Keratinocyte (primary cell): ENCODE data around the gene CTU1.

Experiments used
- EZH2 ChIP-seq: IDR thresholded peaks from one replicate; pipeline ENCODE4 v1.6.1; 2012; ENCODE audit warnings: inconsistent platforms, mild to moderate bottlenecking, low read length, moderate library complexity
- TF ChIP-seq, protein P1 (sequence below), 3 experiments: IDR thresholded peaks in 1 of 3; conservative IDR thresholded peaks in 1 of 3; optimal IDR thresholded peaks in 1 of 3; 2 replicates in 2 of 3; 3 replicates in 1 of 3; pipeline versions ENCODE3 to v1.5.1; 2011; ENCODE audit warnings: low read length in 3 of 3, mild to moderate bottlenecking in 3 of 3, moderate library complexity in 2 of 3, control low read depth in 1 of 3, inconsistent platforms in 1 of 3; ENCODE audit not compliant: insufficient read depth in 2 of 3; ENCODE audit errors: extremely low read depth in 1 of 3

DNA sequence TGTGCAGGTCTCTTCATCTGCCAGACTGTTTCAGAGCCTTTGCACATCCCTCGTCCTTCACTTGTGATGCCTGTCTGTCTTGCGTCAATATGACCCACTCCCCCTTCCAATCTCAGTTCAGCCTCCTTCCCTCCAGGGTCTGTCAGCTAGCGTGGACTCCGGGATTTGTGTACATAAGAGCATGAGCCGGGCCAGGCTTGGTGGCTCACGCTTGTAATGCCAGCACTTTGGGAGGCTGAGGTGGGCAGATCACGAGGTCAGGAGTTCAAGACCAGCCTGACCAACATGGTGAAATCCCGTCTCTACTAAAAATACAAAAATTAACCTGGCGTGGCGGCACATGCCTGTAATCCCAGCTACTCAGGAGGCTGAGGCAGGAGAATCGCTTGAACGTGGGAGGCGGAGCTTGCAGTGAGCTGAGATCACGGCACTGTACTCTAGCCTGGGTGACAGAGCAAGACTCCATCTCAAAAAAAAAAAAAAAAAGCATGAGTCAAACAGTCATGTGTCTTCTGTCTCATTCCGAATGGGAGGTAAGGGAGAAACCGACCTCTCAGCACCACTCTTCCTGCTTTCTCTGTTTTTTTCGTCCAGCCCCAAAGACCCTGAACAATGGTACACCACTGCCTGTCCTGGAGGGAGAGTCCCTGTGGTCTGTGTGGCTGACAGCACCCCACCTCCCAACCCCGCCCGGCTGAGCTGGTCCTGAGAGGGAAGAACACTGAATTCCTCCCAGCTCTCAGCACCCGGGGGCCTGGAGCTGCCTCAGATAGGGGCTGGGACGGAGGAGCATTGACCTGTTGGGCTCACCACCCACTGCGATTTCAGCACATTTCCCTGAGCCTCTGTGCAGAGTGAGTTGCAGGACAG, 14.1 kb upstream of the CTU1 start:
- TF ChIP-seq, protein P1, sequence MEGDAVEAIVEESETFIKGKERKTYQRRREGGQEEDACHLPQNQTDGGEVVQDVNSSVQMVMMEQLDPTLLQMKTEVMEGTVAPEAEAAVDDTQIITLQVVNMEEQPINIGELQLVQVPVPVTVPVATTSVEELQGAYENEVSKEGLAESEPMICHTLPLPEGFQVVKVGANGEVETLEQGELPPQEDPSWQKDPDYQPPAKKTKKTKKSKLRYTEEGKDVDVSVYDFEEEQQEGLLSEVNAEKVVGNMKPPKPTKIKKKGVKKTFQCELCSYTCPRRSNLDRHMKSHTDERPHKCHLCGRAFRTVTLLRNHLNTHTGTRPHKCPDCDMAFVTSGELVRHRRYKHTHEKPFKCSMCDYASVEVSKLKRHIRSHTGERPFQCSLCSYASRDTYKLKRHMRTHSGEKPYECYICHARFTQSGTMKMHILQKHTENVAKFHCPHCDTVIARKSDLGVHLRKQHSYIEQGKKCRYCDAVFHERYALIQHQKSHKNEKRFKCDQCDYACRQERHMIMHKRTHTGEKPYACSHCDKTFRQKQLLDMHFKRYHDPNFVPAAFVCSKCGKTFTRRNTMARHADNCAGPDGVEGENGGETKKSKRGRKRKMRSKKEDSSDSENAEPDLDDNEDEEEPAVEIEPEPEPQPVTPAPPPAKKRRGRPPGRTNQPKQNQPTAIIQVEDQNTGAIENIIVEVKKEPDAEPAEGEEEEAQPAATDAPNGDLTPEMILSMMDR (optimal IDR thresholded peaks at IDR 0.05 in 1 of 3, IDR thresholded peaks at IDR 0.05 in 1 of 3, conservative IDR thresholded peaks at IDR 0.05 in 1 of 3; ENCODE audit: extremely low read depth in 1 of 3, insufficient read depth in 2 of 3, low read length in 3 of 3): no peak
- no peak for TF ChIP-seq EZH2
